ENCODE measurements around the gene ZSWIM6.

DNA sequence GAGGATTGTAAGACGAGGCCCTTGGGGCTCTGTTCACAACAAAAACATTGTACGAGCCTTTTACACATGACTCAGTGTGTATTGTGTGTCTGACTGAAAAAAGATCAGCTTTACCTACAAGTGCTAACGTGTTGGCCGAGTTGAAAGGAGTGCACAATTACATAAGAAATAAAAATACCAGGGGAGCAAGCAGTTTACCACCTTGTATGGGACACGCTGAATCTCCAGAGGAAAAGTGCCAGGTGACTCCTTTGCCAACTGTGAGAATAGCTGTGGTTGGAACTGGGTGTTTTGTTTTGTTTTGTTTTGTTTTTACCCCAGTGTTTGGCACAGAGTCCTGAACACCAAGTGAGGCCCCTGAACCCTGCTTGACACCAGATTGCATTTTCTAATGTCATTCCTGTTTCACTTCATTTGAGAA lies 32.8 kb upstream of the ZSWIM6 start:
- TF ChIP-seq CTCF (IDR thresholded peaks at IDR 0.05; ENCODE audit: low read length) (no peak), EZH2 (IDR thresholded peaks at IDR 0.05; ENCODE audit: borderline replicate concordance, low read length) (no peak)
